H9 (cell line): ENCODE results near the gene PREX1. TPM values are rescaled to one million over a fixed set of nuclear protein-coding genes. Genes with fewer than 3 reads are reported as not detected.

ENCODE experiments used
- DNase-seq: peaks from one replicate; pipeline ENCODE4 v3.0.0-alpha.2; 2017
- H2AFZ ChIP-seq: one replicate; pipeline ENCODE4 v1.6.1; 2013; ENCODE audit warnings: mild to moderate bottlenecking, low read length, control low read depth, moderate library complexity
- H2AK5ac ChIP-seq: 2 replicates; pipeline ENCODE4 v1.6.1; 2013; ENCODE audit warnings: low read length, control low read depth, mixed read lengths; ENCODE audit not compliant: insufficient read length
- H2BK120ac ChIP-seq: one replicate; pipeline ENCODE4 v1.6.1; 2013; ENCODE audit warnings: low read depth, mild to moderate bottlenecking, low read length, control low read depth, inconsistent platforms; ENCODE audit not compliant: poor library complexity, severe bottlenecking
- H2BK12ac ChIP-seq: 2 replicates; pipeline ENCODE4 v1.6.1; 2013; ENCODE audit warnings: low read length, control low read depth, mixed read lengths, low read depth; ENCODE audit not compliant: insufficient read length
- H2BK15ac ChIP-seq: 2 replicates; pipeline ENCODE4 v1.6.1; 2013; ENCODE audit warnings: low read depth, low read length, control low read depth
- H2BK20ac ChIP-seq: one replicate; pipeline ENCODE4 v1.6.1; 2013; ENCODE audit warnings: low read depth, mild to moderate bottlenecking, low read length, control low read depth, inconsistent platforms; ENCODE audit not compliant: poor library complexity, severe bottlenecking
- H2BK5ac ChIP-seq: 2 replicates; pipeline ENCODE4 v1.6.1; 2013; ENCODE audit warnings: low read length, control low read depth, mixed read lengths; ENCODE audit not compliant: insufficient read length
- H3K14ac ChIP-seq: 2 replicates; pipeline ENCODE4 v1.6.1; 2013; ENCODE audit warnings: low read length, control low read depth; ENCODE audit not compliant: insufficient read depth
- H3K18ac ChIP-seq: 2 replicates; pipeline ENCODE4 v1.6.1; 2013; ENCODE audit warnings: low read depth, mild to moderate bottlenecking, mixed read lengths, low read length, control low read depth; ENCODE audit not compliant: insufficient read length
- H3K23ac ChIP-seq: 2 replicates; pipeline ENCODE4 v1.6.1; 2013; ENCODE audit warnings: low read length, control low read depth, mixed read lengths, low read depth; ENCODE audit not compliant: insufficient read length
- H3K23me2 ChIP-seq: 2 replicates; pipeline ENCODE4 v1.6.1; 2013; ENCODE audit warnings: low read depth, mild to moderate bottlenecking, mixed read lengths, low read length, control low read depth; ENCODE audit not compliant: insufficient read length, poor library complexity, severe bottlenecking
- H3K27ac ChIP-seq: 2 replicates; pipeline ENCODE4 v1.5.1; 2013; ENCODE audit warnings: low read length, control low read depth, mixed read lengths, low read depth; ENCODE audit not compliant: insufficient read length
- H3K27me3 ChIP-seq: 2 replicates; pipeline ENCODE4 v1.6.1; 2013; ENCODE audit warnings: low read length, control low read depth, inconsistent platforms; ENCODE audit not compliant: insufficient read depth
- H3K4ac ChIP-seq: 2 replicates; pipeline ENCODE4 v1.6.1; 2013; ENCODE audit warnings: low read depth, mild to moderate bottlenecking, control low read depth, inconsistent platforms, low read length, moderate library complexity
- H3K4me1 ChIP-seq: 2 replicates; pipeline ENCODE4 v1.6.1; 2013; ENCODE audit warnings: low read length, control low read depth, inconsistent platforms; ENCODE audit not compliant: insufficient read depth
- H3K4me2 ChIP-seq: 2 replicates; pipeline ENCODE4 v1.6.1; 2013; ENCODE audit warnings: low read length, control low read depth, mixed read lengths; ENCODE audit not compliant: insufficient read length, insufficient read depth
- H3K56ac ChIP-seq: 2 replicates; pipeline ENCODE4 v1.6.1; 2013; ENCODE audit warnings: low read depth, mild to moderate bottlenecking, mixed read lengths, low read length, control low read depth; ENCODE audit not compliant: insufficient read length
- H3K79me1 ChIP-seq: 2 replicates; pipeline ENCODE4 v1.6.1; 2013; ENCODE audit warnings: low read depth, mild to moderate bottlenecking, moderate library complexity, low read length, control low read depth, inconsistent platforms; ENCODE audit not compliant: insufficient read depth, poor library complexity, severe bottlenecking
- H3K79me2 ChIP-seq: 2 replicates; pipeline ENCODE4 v1.6.1; 2013; ENCODE audit warnings: low read length, control low read depth, inconsistent platforms; ENCODE audit not compliant: insufficient read depth
- H3K9ac ChIP-seq: 2 replicates; pipeline ENCODE4 v1.6.1; 2013; ENCODE audit warnings: low read length, control low read depth, mixed read lengths; ENCODE audit not compliant: insufficient read length; ENCODE audit errors: extremely low read depth
- H3K9me3 ChIP-seq: one replicate; pipeline ENCODE4 v1.6.1; 2013; ENCODE audit warnings: low read depth, low read length, inconsistent platforms; ENCODE audit not compliant: control insufficient read depth
- H3T11ph ChIP-seq: one replicate; pipeline ENCODE4 v1.6.1; 2013; ENCODE audit warnings: mild to moderate bottlenecking, low read length, control low read depth, inconsistent platforms
- H4K20me1 ChIP-seq: one replicate; pipeline ENCODE4 v1.6.1; 2013; ENCODE audit not compliant: control insufficient read depth, insufficient read length, insufficient read depth
- H4K5ac ChIP-seq: 2 replicates; pipeline ENCODE4 v1.6.1; 2013; ENCODE audit warnings: low read depth, mild to moderate bottlenecking, mixed read lengths, low read length, control low read depth; ENCODE audit not compliant: insufficient read length
- H4K8ac ChIP-seq: replicated peaks from 2 replicates; pipeline ENCODE4 v1.6.1; 2013; ENCODE audit warnings: low read length, control low read depth, mixed read lengths, low read depth; ENCODE audit not compliant: insufficient read length
- H4K91ac ChIP-seq: 2 replicates; pipeline ENCODE4 v1.6.1; 2013; ENCODE audit warnings: low read depth, mild to moderate bottlenecking, moderate library complexity, mixed read lengths, low read length, control low read depth; ENCODE audit not compliant: insufficient read length
- H3K27ac Mint-ChIP-seq, 3 experiments: 2 replicates in 2 of 3; 3 replicates in 1 of 3; pipeline ENCODE4 v1.8.0; 2020 to 2021; ENCODE audit warnings: mixed read lengths in 3 of 3, mild to moderate bottlenecking in 1 of 3, moderate library complexity in 1 of 3
- H3K27me3 Mint-ChIP-seq: 2 replicates; pipeline ENCODE4 v1.8.0; 2021; ENCODE audit warnings: low read depth, mild to moderate bottlenecking, moderate library complexity, mixed read lengths
- H3K36me3 Mint-ChIP-seq, 3 experiments: 2 replicates in 2 of 3; 3 replicates in 1 of 3; pipeline ENCODE4 v1.8.0; 2020 to 2021; ENCODE audit warnings: low read depth in 3 of 3, mixed read lengths in 3 of 3; ENCODE audit not compliant: insufficient read depth in 1 of 3
- H3K4me1 Mint-ChIP-seq, 2 experiments: 2 replicates each; pipeline ENCODE4 v1.8.0; 2020; ENCODE audit warnings: mixed read lengths in 2 of 2
- H3K4me3 Mint-ChIP-seq, 2 experiments: 2 replicates in 1 of 2; 3 replicates in 1 of 2; pipeline ENCODE4 v1.8.0; 2020 to 2021; ENCODE audit warnings: mild to moderate bottlenecking in 2 of 2, mixed read lengths in 2 of 2, moderate library complexity in 1 of 2
- H3K9me3 Mint-ChIP-seq, 2 experiments: 2 replicates in 1 of 2; 3 replicates in 1 of 2; pipeline ENCODE4 v1.8.0; 2020; ENCODE audit warnings: mild to moderate bottlenecking in 2 of 2, mixed read lengths in 2 of 2, moderate library complexity in 1 of 2
- WGBS: extraction: QIAGEN DNeasy Blood & Tissue Kit; methylation state at CpG from one replicate; pipeline ENCODE4 v1.1.7; 2013; ENCODE audit warnings: missing lambda C conversion rate, low lambda C conversion rate, mixed read lengths; ENCODE audit not compliant: insufficient read length; ENCODE audit errors: extremely low coverage; 5-methylcytosine and 5-hydroxymethylcytosine counted together
- total RNA-seq: library from RNA; stranded (reverse); gene quantifications from 2 replicates; pipeline ENCODE4 v1.2.1, GENCODE V29; 2021
- TF ChIP-seq, protein P1 (sequence below): fragments of 200-600 bp; sonication (generic); conservative IDR thresholded peaks from 3 replicates; pipeline ENCODE4 v1.8.0; 2021; ENCODE audit warnings: antibody characterized with exemption, mild to moderate bottlenecking

The PREX1 gene
- total RNA-seq, 1 experiment from 2014 or later = 6.6 TPM

GRCh38 chr20:48584391-48585060, 243.3 kb downstream of the PREX1 start:
- Histone ChIP-seq H3K9ac (no peak overlapping the region), H3K56ac (no peak overlapping the region), H3K9me3 (no peaks in the 10 kb centered on the region), H3T11ph (no peak overlapping the region), H2BK12ac (no peak overlapping the region), H2AK5ac (no peak overlapping the region), H3K4ac (no peak overlapping the region), H4K20me1 (no peaks in the 10 kb centered on the region), H3K79me2 (no peaks in the 10 kb centered on the region), H3K18ac (no peak overlapping the region), H2AFZ (no peak overlapping the region), H3K4me1 (no peaks in the 10 kb centered on the region), H4K5ac (no peak overlapping the region), H4K8ac (no peak overlapping the region), H2BK15ac (no peak overlapping the region), H2BK5ac (no peak overlapping the region), H4K91ac (no peak overlapping the region), H3K79me1 (no peaks in the 10 kb centered on the region), H3K4me2 (no peak overlapping the region), H3K27ac (no peak overlapping the region), H3K14ac (no peak overlapping the region), H2BK20ac (no peak overlapping the region), H3K27me3 (no peaks in the 10 kb centered on the region), H2BK120ac (no peak overlapping the region), H3K23ac (no peak overlapping the region), H3K23me2 (no peaks in the 10 kb centered on the region)
- Mint-ChIP-seq H3K9me3 (peaks cover 10 to 11% of the 10 kb centered on the region in 2 experiments), H3K27ac (no peak overlapping the region), H3K4me1 (peaks cover 7 to 8% of the 10 kb centered on the region in 2 experiments), H3K27me3 (peaks cover 3% of the 10 kb centered on the region), H3K4me3 (no peak overlapping the region), H3K36me3 (peaks cover 0 to 6% (median 5%) of the 10 kb centered on the region in 3 experiments; a peak in 4 of 7 replicates)
- TF ChIP-seq, protein P1, sequence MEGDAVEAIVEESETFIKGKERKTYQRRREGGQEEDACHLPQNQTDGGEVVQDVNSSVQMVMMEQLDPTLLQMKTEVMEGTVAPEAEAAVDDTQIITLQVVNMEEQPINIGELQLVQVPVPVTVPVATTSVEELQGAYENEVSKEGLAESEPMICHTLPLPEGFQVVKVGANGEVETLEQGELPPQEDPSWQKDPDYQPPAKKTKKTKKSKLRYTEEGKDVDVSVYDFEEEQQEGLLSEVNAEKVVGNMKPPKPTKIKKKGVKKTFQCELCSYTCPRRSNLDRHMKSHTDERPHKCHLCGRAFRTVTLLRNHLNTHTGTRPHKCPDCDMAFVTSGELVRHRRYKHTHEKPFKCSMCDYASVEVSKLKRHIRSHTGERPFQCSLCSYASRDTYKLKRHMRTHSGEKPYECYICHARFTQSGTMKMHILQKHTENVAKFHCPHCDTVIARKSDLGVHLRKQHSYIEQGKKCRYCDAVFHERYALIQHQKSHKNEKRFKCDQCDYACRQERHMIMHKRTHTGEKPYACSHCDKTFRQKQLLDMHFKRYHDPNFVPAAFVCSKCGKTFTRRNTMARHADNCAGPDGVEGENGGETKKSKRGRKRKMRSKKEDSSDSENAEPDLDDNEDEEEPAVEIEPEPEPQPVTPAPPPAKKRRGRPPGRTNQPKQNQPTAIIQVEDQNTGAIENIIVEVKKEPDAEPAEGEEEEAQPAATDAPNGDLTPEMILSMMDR = no peak
- no peak for DNase-seq
- WGBS = no CpG with 5 or more reads among the region's 8 CpGs
